Activated T-helper 17 cell treated with anti-CD3 and anti-CD28 coated beads, Interleukin-2, amount 50 U/mL, for 72 hours (primary cell): ENCODE results near the gene PTGER4. TPM values are rescaled to one million over a fixed set of nuclear protein-coding genes. Genes with fewer than 3 reads are reported as not detected.
"Not testable (repeated sequence)": the region's sequence is repeated elsewhere in the genome, so short reads cannot be mapped to it uniquely, and the experiment has no call there.

Experiments used
- ATAC-seq: fragments of 150-1000 bp; cut with Tn5 transposase; replicated peaks from 2 replicates; pipeline ENCODE4 v1.10.0; 2021; ENCODE audit warnings: mild to moderate bottlenecking, moderate library complexity
- H3K27ac Mint-ChIP-seq: one replicate; pipeline ENCODE4 v1.8.0; 2022; ENCODE audit warnings: mixed read lengths
- H3K27me3 Mint-ChIP-seq: one replicate; pipeline ENCODE4 v1.8.0; 2022; ENCODE audit warnings: mixed read lengths
- H3K36me3 Mint-ChIP-seq: one replicate; pipeline ENCODE4 v1.8.0; 2022; ENCODE audit warnings: low read depth, mild to moderate bottlenecking, mixed read lengths
- H3K4me1 Mint-ChIP-seq: one replicate; pipeline ENCODE4 v1.8.0; 2022; ENCODE audit warnings: mixed read lengths
- H3K4me3 Mint-ChIP-seq: one replicate; pipeline ENCODE4 v1.8.0; 2022; ENCODE audit warnings: mild to moderate bottlenecking, mixed read lengths
- H3K9me3 Mint-ChIP-seq: one replicate; pipeline ENCODE4 v1.8.0; 2022; ENCODE audit warnings: mixed read lengths
- total RNA-seq, 2 donors: library from RNA; stranded (reverse); gene quantifications; one replicate each; pipeline ENCODE4 v1.2.3, GENCODE V29; 2022

The PTGER4 gene
- 100 to 1,000 TPM in 1 of 2 donors, 10 to 100 TPM in 1; 42.6 to 100 TPM for total RNA-seq

DNA sequence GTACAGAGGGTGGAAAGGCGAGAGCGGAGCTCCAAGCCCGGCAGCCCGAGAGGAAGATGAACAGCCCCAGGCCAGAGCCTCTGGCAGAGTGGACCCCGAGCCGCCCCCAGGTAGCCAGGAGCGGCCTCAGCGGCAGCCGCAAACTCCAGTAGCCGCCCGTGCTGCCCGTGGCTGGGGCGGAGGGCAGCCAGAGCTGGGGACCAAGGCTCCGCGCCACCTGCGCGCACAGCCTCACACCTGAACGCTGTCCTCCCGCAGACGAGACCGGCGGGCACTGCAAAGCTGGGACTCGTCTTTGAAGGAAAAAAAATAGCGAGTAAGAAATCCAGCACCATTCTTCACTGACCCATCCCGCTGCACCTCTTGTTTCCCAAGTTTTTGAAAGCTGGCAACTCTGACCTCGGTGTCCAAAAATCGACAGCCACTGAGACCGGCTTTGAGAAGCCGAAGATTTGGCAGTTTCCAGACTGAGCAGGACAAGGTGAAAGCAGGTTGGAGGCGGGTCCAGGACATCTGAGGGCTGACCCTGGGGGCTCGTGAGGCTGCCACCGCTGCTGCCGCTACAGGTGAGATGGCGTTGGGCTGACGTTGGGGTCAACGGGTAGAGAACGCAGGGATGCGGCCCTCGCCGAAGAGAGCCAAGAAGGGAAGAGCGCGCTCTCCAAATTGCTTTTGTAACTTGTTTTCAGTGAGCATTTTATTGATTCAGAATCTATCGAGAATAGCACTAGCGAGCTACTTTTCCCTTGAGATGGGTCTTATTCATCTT, at the start of gene PTGER4:
Gene PTGER4 (plus strand): TSS at position 3 of the 769 bp plus-strand sequence. CDS start 1,079 bp downstream, outside the sequence.
- H3K4me3 Mint-ChIP-seq = peak within 1 kb of the TSS; percentile 92
- H3K9me3 Mint-ChIP-seq = no peaks in the 10 kb centered on the region
- peak within 1 kb of the TSS; percentile 98 for H3K27ac Mint-ChIP-seq
- peaks cover 72% of the 10 kb centered on the region for H3K36me3 Mint-ChIP-seq
- ATAC-seq = peak; percentile 5
- H3K27me3 Mint-ChIP-seq = no peaks in the 10 kb centered on the region
- peaks cover 27% of the 10 kb centered on the region for H3K4me1 Mint-ChIP-seq

DNA sequence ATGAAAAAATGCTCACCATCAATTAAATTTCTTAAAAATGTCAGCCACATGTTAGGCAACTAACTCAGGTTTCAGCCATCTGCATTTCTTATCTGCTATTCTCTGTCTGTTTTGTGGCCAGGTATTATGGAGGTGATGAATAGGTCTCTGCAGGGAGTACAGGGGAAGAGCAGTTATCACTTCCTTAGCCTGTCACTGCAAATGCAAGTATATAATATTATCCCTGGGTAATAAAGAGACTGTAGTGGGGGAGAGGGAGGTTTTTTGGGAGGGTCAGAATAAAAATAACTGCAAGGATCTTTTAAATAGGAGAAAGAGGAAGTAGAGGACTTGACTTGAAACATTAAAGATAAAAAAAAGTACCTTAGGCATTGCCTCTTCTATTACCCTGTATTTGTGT, 49.6 kb upstream of the PTGER4 start:
- Mint-ChIP-seq H3K27ac (no peak overlapping the region), H3K4me1 (peaks cover 8% of the 10 kb centered on the region), H3K9me3 (peaks cover 5% of the 10 kb centered on the region), H3K27me3 (no peaks in the 10 kb centered on the region), H3K36me3 (no peaks in the 10 kb centered on the region), H3K4me3 (no peak overlapping the region)
- ATAC-seq = no peak

DNA sequence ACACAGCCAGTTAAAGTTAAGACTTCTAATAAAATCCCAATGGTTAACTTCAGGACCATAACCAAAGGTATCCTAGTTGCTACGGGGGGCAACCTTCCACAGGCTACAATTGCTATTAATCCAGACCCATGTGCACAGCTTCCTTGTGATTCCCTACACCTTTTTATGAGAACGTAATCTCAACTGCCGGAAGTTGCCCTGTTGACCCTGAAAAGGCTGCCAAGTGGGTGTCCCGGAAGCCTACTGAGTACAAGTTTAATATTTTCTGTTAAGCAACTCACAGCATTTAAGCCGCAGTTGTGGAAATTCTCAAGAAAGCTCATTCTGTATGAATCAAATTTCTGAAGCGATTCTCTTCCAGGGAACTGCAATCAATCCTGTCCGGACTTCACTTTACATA, 48.5 kb upstream of the PTGER4 start:
- Mint-ChIP-seq H3K4me3 (no peak overlapping the region), H3K36me3 (no peaks in the 10 kb centered on the region), H3K27me3 (no peaks in the 10 kb centered on the region), H3K9me3 (peaks cover under 1% of the 10 kb centered on the region), H3K4me1 (peaks cover 3% of the 10 kb centered on the region), H3K27ac (no peak overlapping the region)
- no peak for ATAC-seq

DNA sequence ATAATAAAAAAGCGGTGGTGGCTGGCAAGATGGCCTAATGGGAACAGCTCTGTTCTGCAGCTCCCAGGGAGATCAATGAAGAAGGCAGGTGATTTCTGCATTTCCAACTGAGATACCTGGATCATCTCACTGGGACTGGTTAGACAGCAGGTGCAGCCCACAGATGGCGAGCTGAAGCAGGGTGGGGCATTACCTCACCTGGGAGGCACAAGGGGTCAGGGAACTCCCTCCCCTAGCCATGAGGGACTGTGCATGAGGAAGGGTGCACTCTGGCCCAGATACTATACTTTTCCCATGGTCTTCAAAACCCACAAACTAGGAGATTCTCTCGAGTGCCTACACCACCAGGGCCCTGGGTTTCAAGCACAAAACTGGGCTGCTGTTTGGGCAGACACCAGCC, 45.6 kb upstream of the PTGER4 start:
- peaks cover 16% of the 10 kb centered on the region for H3K9me3 Mint-ChIP-seq
- H3K4me1 Mint-ChIP-seq = peaks cover 3% of the 10 kb centered on the region
- H3K27me3 Mint-ChIP-seq = no peaks in the 10 kb centered on the region
- no peak overlapping the region for H3K4me3 Mint-ChIP-seq
- H3K27ac Mint-ChIP-seq = no peak overlapping the region
- ATAC-seq = no peak
- H3K36me3 Mint-ChIP-seq = no peaks in the 10 kb centered on the region

DNA sequence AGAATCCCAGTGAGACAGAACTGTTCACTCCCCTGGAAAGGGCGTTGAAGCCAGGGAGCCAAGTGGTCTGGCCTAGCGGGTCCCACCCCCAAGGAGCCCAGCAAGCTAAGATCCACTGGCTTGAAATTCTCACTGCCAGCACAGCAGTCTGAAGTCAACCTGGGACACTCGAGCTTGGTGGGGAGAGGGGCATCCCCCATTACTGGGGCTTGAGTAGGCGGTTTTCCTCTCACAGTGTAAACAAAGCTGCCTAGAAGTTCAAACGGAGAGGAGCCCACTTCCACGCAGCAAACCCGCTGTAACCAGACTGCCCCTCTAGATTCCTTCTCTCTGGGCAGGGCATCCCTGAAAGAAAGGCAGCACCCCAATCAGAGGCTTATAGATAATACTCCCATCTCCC, 45.1 kb upstream of the PTGER4 start:
- Mint-ChIP-seq H3K9me3 (peaks cover 16% of the 10 kb centered on the region), H3K4me3 (no peak overlapping the region), H3K27me3 (no peaks in the 10 kb centered on the region), H3K36me3 (no peaks in the 10 kb centered on the region), H3K27ac (no peak overlapping the region), H3K4me1 (peaks cover 3% of the 10 kb centered on the region)
- ATAC-seq = no peak

DNA sequence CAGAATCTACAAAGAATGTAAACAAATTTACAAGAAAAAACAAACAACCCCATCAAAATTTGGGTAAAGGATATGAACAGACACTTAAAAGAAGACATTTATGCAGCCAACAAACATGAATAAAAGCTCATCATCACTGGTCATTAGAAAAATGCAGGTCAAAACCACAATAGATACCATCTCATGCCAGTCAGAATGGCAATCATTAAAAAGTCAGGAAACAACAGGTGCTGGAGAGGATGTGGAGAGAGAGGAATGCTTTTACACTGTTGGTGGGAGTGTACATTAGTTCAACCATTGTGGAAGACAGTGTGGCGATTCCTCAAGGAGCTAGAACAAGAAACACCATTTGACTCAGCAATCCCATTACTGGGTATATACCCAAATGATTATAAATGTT, 40.2 kb upstream of the PTGER4 start:
- H3K4me1 Mint-ChIP-seq, H3K27me3 Mint-ChIP-seq, H3K4me3 Mint-ChIP-seq, ATAC-seq, H3K27ac Mint-ChIP-seq, H3K36me3 Mint-ChIP-seq: not testable (repeated sequence)
- H3K9me3 Mint-ChIP-seq = peaks cover 19% of the 10 kb centered on the region

DNA sequence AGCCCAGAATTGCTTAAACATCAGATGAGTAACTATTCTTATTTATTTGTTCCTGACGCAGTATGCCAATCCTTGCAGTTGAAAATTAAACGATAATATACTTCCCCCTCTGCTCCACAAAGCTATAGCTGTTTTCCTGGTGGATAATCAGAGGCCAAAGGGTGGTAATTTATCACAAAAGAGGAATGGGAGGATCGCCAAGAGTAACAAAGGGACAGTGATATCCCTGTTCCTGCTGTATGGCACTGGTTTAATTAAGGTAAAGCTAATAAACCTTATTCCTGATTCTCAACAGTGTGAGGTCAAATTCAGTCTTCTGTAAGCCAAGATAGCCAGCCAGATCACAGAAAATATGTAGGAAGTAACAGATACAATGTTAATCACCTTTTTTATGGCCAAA, 33.4 kb upstream of the PTGER4 start:
- Mint-ChIP-seq H3K4me1 (peaks cover 13% of the 10 kb centered on the region), H3K27ac (no peak overlapping the region), H3K9me3 (no peaks in the 10 kb centered on the region), H3K27me3 (no peaks in the 10 kb centered on the region), H3K36me3 (no peaks in the 10 kb centered on the region), H3K4me3 (no peak overlapping the region)
- no peak for ATAC-seq

DNA sequence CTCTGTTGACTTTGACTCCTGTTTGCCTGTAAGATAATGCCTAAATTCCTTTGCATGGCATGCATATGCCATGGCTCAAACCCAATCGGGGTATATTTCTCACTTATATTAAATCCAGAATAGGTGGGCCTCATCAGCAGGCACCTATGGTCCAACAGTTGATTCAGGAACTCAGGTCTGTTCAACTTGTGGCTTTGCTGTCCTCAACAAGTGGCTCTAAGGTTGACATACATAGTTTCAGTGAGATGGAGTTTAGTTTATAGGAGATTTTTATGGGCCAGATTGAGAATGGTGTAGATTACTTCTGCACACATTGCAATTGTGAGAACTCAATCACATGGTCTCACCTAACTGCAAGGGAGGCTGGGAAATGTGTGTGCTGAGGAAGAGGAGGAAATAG, 31.6 kb upstream of the PTGER4 start:
- Mint-ChIP-seq H3K9me3 (no peaks in the 10 kb centered on the region), H3K4me3 (no peak overlapping the region)

DNA sequence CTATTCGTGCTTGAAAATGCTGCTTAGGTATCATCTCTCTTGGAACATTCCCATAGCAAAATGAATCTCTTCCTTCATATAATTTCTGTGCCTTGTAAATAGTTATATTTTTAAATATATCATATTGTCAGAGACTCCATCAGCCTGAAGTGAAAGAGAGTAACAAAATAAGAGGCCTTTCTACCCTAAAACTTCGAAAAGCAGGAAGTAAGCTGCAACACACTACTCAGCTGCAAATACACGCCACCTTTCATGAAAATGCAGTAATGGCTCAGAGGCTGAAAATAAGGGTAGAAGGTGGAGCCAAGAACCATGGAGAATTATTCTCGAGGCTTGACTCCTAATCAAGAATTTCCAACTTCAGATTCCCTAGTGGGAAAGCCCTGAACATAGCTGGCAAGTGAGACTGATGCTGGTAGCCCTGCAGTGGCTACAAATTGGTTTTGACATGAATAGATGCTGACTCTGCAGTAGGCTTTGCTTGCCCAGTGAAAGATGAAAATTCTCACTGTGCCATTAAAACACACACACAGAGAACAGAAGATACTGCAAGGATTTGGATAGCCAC, 30.2 kb upstream of the PTGER4 start:
- H3K36me3 Mint-ChIP-seq = no peaks in the 10 kb centered on the region
- H3K4me1 Mint-ChIP-seq = peaks cover 32% of the 10 kb centered on the region
- peak overlapping the region; percentile 38 for H3K27ac Mint-ChIP-seq
- H3K27me3 Mint-ChIP-seq = no peaks in the 10 kb centered on the region
- no peak for ATAC-seq
- H3K9me3 Mint-ChIP-seq = no peaks in the 10 kb centered on the region
- peak overlapping the region; percentile 55 for H3K4me3 Mint-ChIP-seq

More for the DNA sequence above, 31.6 kb upstream of the PTGER4 start:
- H3K4me1 Mint-ChIP-seq = peaks cover 19% of the 10 kb centered on the region
- H3K27me3 Mint-ChIP-seq = no peaks in the 10 kb centered on the region
- no peaks in the 10 kb centered on the region for H3K36me3 Mint-ChIP-seq
- ATAC-seq = no peak
- H3K27ac Mint-ChIP-seq = no peak overlapping the region

DNA sequence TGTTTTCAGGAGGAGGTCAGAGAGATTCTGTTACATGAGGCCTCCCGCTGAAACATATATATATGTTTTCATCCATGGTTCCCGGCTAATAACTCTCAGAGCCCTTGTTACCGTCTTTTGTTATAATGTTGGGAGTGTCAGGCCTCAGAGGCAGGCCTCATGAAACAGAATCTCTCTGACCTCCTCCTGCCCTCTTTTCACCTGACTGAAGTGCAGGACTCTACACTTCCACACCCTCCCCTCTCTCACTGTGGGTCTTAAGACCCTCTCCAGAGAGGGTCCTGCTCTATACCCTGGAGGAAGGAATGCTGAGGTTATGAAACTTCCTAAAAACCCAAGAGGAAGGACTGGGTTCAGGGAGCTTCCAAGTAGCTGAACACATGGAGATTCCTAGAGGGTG, 28.5 kb upstream of the PTGER4 start:
- H3K9me3 Mint-ChIP-seq = no peaks in the 10 kb centered on the region
- H3K4me1 Mint-ChIP-seq = peaks cover 39% of the 10 kb centered on the region
- no peak for ATAC-seq
- no peak overlapping the region for H3K4me3 Mint-ChIP-seq
- H3K27me3 Mint-ChIP-seq = no peaks in the 10 kb centered on the region
- H3K27ac Mint-ChIP-seq = no peak overlapping the region
- no peaks in the 10 kb centered on the region for H3K36me3 Mint-ChIP-seq

DNA sequence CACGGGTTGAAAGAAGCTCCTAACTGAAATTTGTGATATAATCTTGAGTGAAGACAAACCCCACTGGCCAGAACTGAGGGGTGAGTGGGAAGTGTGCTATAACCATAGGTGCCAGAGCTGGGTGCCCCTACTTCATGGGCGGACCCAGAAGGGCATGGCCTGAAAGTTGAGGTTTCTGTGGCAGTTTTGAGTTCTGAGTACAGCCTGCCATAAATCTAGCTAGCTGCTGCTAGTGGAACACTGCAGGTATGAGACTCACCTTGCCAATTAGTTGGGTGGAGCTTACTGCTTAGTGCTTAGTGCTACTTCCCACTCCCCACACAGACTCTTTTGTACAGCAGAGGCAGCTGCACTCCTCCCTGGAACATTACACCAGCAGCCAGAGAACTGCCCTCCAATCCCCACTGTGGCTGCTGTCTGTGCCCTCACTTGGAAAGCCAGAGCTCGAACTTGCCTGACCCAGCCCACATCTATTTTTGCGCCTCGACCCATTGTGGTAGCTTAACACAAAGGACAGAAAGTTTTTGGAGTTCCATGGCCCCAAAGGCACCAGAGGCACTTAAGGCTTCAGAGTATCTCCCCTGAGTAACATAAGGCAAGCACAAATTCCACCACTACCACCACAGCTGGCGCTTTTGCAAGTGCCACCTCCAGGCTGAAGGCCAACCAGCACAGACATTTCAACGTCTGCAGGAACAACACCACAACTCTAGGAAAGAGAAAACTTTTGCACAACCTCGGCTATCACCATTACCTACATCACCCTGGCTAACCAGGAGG, 27.1 kb upstream of the PTGER4 start:
- H3K27me3 Mint-ChIP-seq = no peaks in the 10 kb centered on the region
- H3K27ac Mint-ChIP-seq = peak overlapping the region; percentile 58
- H3K4me1 Mint-ChIP-seq = peaks cover 39% of the 10 kb centered on the region
- no peaks in the 10 kb centered on the region for H3K36me3 Mint-ChIP-seq
- peak; percentile 48 for ATAC-seq
- H3K9me3 Mint-ChIP-seq = no peaks in the 10 kb centered on the region
- H3K4me3 Mint-ChIP-seq = peak overlapping the region; percentile 75

DNA sequence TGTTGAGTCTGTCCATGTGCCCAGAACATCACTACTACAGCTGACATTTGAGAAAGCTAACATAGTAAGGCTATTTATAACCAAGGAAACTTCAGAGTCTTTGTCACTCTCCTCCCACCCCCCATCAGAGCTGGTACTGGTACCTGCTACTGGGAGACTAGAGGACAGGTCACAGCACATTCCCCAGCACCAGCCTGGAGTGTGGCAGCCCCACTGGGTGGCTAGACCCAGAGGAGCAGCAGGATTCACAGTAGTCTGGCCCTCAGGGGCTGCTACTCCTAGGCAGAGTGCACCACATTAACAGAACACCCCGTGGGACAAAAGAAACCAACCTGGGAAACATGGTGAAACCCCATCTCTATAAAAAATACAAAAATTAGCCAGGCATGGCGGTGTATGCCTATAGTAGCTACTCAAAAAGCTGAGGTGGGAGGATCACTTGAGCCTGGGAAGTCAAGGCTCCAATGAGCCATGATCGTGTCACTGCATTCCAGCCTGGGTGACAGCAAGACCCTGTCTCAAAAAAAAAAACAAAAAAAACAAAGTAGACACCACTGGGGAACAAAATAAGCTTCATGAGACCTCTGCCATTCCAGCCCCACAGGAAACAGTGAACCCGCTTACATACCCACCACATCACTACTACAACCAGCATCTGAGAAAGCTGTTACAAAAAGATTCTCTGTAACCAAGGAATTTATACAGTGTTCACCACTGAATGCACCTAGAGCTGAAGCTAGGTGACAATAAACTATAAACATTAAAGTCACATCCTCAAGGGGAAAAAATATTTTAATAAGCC, 26.3 kb upstream of the PTGER4 start:
- H3K9me3 Mint-ChIP-seq = no peaks in the 10 kb centered on the region
- peak overlapping the region; percentile 58 for H3K27ac Mint-ChIP-seq
- H3K4me1 Mint-ChIP-seq = peaks cover 39% of the 10 kb centered on the region
- H3K36me3 Mint-ChIP-seq = no peaks in the 10 kb centered on the region
- peak overlapping the region; percentile 75 for H3K4me3 Mint-ChIP-seq
- ATAC-seq = peak; percentile 19
- no peaks in the 10 kb centered on the region for H3K27me3 Mint-ChIP-seq

DNA sequence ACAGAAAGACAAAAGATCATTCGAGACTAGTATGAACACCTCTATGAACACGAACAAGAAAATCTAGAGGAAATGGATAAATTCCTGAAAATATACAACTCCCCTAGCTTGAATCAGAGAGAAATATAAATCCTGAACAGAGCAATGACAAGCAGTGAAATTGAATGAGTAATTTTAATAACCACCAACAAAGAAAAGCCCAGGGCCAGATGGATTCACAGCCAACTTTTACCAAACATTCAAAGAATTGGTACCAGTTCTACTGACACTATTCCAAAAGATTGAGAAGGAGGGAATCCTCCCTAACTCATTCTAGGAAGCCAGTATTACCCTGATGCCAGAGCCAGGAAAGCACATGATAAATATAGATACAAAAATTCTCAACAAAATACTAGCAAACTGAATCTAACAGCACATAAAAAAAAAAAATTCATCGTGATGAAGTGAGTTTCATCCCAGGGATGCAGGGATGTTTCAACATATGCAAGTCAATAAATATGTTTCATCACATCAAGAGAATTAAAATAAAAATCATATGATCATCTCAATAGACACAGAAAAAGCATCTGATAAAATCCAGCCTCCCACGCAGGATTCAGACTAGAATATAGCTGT, 25.2 kb upstream of the PTGER4 start:
- peaks cover 39% of the 10 kb centered on the region for H3K4me1 Mint-ChIP-seq
- H3K27ac Mint-ChIP-seq = peak overlapping the region; percentile 58
- no peaks in the 10 kb centered on the region for H3K36me3 Mint-ChIP-seq
- H3K27me3 Mint-ChIP-seq = no peaks in the 10 kb centered on the region
- peak overlapping the region; percentile 75 for H3K4me3 Mint-ChIP-seq
- ATAC-seq = peak; percentile 17
- H3K9me3 Mint-ChIP-seq = no peaks in the 10 kb centered on the region

DNA sequence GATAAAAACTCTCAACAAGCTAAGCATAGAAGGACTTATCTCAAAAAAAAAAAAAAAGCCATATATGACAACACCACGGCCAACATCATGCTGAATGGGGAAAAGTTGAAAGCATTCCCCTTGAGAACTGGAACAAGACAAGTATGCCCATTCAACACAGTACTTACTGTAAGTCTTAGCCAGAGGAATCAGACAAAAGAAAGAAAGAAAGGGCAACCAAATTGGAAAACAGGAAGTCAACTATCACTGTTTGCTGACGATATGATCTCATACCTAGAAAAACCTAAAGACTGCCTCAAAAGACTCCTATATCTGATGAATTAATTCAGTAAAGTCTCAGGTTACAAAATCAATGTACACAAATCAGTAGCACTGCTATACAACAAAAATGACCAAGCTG, 24.6 kb upstream of the PTGER4 start:
- Mint-ChIP-seq H3K27me3 (no peaks in the 10 kb centered on the region), H3K9me3 (no peaks in the 10 kb centered on the region), H3K36me3 (no peaks in the 10 kb centered on the region), H3K27ac (peak overlapping the region; percentile 58), H3K4me1 (peaks cover 33% of the 10 kb centered on the region), H3K4me3 (peak overlapping the region; percentile 75)
- peak; percentile 76 for ATAC-seq
